ENCODE results near the gene MEGF9. TPM values are rescaled to one million over a fixed set of nuclear protein-coding genes. Genes with fewer than 3 reads are reported as not detected.

Gene MEGF9
- total RNA-seq, 2 experiments from 2014 or later = 9.4 to 10.5 TPM

DNA sequence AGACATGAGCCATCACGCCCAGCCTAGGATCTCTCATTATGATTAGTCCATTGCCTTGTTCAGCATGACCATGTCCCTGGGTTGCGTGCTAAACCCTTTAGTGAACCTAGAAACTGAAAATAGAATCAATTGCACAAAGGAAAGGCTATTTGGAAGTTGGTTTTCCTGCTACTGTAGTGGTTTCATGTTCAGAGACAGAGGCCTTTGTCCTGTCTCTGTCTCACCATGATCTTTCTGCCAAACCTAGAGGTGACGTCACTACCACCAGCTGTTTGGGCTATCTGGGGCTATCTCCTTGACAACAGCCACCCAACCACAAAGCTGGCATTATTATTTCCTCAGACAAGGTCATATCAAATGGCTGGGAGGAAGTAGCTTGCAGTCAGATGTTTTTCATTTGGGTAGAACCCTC lies 130.3 kb downstream of the MEGF9 start:
- peaks cover 40% of the 10 kb centered on the region for H3K4me1 Mint-ChIP-seq
- CTCF ChIA-PET = interaction anchor here (0.6 kb wide), 2 partner anchors 38 to 883 kb away, joined by 3 to 5 read pairs; no protein-coding TSS in a partner anchor
- peak; percentile 57 for DNase-seq
- peaks cover 9% of the 10 kb centered on the region for H3K9me3 Mint-ChIP-seq
- no peak overlapping the region for H3K4me3 Mint-ChIP-seq
- peaks cover 3% of the 10 kb centered on the region for H3K27me3 Mint-ChIP-seq
- no peak overlapping the region for H3K27ac Mint-ChIP-seq
- POLR2A ChIA-PET = no interaction called here
- peaks cover 22% of the 10 kb centered on the region for H3K36me3 Mint-ChIP-seq (ENCODE audit: low read depth)

DNA sequence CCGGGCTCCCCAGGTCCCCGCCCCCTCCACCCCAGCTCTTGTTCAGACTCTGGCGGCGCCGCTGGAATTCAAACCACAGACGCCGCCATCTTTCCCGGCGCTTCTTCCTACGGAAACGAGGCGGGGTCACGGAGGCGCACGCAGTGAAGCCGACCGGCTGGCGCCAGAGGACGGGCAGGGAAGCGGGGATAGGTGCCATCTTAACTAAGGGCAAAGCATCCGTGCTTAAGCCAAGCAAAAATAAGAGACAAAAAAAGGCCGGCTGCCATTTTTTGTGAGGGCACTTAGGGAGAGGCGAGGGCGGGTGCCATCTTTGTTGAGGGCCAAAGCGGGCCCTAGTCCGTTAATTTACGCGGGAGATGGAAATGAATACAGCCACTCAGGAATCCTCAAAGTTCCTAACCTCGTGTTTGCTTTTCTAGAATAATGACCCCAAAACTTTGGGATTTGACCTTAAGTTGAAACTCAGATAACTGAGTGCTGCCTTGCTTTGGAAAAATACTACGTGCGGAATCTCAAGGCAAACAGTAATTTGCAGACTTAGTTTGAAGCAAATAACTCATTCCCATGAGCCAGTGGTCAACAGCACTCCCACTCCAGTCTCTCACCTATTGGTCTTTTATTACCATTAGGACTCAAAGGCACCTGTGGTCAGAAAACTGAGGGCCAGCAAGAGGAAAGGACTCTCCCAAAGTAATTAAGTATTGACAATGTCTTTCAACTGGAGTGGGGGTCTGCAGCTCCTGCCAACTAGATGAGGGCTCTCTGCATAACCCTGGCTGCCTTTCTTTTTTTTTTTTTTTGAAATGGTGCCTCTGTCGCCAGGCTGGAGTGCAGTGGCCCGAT lies 134.0 kb downstream of the MEGF9 start, which contains the start of gene CDK5RAP2:
CDK5RAP2 (minus strand) TSS at position 117 of the 846 bp plus-strand sequence. CDS start 189 bp downstream, outside the sequence.
- no peaks in the 10 kb centered on the region for H3K27me3 Mint-ChIP-seq
- H3K9me3 Mint-ChIP-seq = peaks cover 9% of the 10 kb centered on the region
- H3K4me1 Mint-ChIP-seq = peaks cover 70% of the 10 kb centered on the region
- DNase-seq = peak; percentile 95
- CTCF ChIA-PET = no interaction called here
- peaks cover 39% of the 10 kb centered on the region for H3K36me3 Mint-ChIP-seq (ENCODE audit: low read depth)
- POLR2A ChIA-PET = no interaction called here
- H3K27ac Mint-ChIP-seq = peak within 1 kb of the TSS; percentile 97
- H3K4me3 Mint-ChIP-seq = peak within 1 kb of the TSS; percentile 97

DNA sequence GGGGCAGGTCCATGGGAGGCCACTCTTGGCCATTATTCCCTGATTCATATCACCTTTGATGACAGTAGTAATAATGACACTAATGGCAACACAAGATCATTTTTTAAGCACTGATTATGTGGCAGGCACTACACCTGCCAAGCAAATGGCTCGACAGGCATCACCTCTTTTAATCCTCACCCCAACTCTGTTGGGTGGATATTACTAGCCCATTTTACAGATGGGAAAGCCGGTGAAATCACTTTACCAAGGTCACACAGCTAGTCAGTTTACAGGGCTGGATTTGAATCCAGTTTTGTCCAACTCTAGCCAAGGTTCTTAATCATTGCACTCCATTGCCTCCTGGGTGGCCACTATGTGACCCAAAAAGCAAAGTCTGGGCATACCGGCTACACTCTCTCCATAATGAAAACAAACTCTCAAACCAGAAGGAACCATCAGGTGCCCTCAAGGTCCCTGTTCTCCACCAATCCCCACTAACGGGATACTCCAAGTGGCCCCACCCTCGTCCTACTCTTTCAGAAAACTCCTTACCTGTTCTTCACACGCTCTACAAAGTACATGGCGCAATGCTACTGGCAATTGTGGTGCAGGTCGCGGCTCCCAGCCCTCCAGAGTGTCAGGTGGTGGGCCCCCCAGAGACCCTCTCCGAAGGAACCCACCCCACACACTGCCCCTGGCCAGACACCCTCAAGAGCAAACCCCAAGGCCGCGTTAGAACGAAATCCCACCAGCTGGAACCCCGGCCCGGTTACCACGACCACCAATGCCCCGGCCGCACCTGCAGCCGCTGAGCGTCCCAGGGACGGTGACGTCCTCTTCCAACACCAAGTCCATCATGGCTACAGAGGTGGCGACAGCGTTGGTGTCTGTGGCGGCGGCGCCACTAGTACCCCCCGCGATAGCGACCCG lies 134.9 kb downstream of the MEGF9 start:
- Mint-ChIP-seq H3K27me3 (no peaks in the 10 kb centered on the region), H3K36me3 (ENCODE audit: low read depth) (peaks cover 39% of the 10 kb centered on the region), H3K9me3 (peaks cover 9% of the 10 kb centered on the region), H3K4me3 (peak overlapping the region; percentile 97), H3K4me1 (peaks cover 66% of the 10 kb centered on the region), H3K27ac (peak overlapping the region; percentile 97)
- CTCF ChIA-PET = interaction anchor here (1.9 kb wide), 1 partner anchor 10 kb away, joined by 4 read pairs; no protein-coding TSS in a partner anchor
- DNase-seq = peak; percentile 15
- POLR2A ChIA-PET = no interaction called here

DNA sequence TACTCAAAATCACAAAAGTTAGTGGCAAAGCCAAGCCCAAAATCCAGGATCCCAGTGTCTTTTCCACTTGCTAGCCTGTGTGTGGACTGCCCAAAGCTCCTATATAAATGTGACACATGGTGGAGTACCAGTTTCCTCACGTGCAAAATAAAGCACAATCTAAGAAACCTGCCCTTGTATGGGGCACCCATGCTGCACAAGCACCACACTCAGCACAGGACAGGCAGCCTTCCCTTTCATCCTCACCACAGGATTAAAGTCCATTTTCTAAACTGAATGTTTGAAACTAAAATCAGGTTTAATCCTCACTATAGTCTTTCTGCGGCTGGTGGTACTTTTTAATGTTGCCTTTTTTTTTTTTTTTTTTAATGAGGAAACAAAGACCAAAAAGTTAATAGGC lies 139.8 kb downstream of the MEGF9 start:
- H3K9me3 Mint-ChIP-seq = no peaks in the 10 kb centered on the region
- H3K4me1 Mint-ChIP-seq = peaks cover 37% of the 10 kb centered on the region
- H3K27ac Mint-ChIP-seq = no peak overlapping the region
- H3K27me3 Mint-ChIP-seq = no peaks in the 10 kb centered on the region
- H3K4me3 Mint-ChIP-seq = no peak overlapping the region
- no peak for DNase-seq
- ChIA-PET POLR2A (no interaction called here), CTCF (interaction anchor here (1.3 kb wide), 1 partner anchor 9 kb away, joined by 3 read pairs; no protein-coding TSS in a partner anchor)
- peaks cover 35% of the 10 kb centered on the region for H3K36me3 Mint-ChIP-seq (ENCODE audit: low read depth)

DNA sequence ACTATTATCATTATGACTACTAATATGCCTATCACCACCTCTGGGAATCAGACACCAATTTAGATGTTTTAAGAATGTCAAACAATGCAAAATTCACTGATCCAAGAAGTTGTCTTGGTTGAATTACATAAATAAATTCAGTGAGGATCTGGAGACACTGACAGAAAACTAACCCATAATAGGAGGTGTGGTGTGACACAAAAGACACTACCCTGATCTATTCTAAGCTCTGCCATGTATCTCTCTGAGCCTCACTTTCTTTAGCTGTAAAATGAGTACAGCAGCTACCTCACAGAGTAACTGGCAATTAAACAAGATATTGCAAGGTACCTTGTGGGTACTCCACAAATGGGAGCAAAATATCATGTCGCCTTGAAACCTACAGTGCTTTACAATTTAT lies 141.8 kb downstream of the MEGF9 start:
- H3K4me1 Mint-ChIP-seq = peaks cover 21% of the 10 kb centered on the region
- no peaks in the 10 kb centered on the region for H3K9me3 Mint-ChIP-seq
- H3K36me3 Mint-ChIP-seq (ENCODE audit: low read depth) = peaks cover 43% of the 10 kb centered on the region
- no peak overlapping the region for H3K27ac Mint-ChIP-seq
- ChIA-PET POLR2A (no interaction called here), CTCF (interaction anchor here (1.1 to 1.6 kb wide), 2 partner anchors 9 to 13 kb away, joined by 3 to 5 read pairs; no protein-coding TSS in a partner anchor)
- no peak for DNase-seq
- no peak overlapping the region for H3K4me3 Mint-ChIP-seq
- no peaks in the 10 kb centered on the region for H3K27me3 Mint-ChIP-seq

DNA sequence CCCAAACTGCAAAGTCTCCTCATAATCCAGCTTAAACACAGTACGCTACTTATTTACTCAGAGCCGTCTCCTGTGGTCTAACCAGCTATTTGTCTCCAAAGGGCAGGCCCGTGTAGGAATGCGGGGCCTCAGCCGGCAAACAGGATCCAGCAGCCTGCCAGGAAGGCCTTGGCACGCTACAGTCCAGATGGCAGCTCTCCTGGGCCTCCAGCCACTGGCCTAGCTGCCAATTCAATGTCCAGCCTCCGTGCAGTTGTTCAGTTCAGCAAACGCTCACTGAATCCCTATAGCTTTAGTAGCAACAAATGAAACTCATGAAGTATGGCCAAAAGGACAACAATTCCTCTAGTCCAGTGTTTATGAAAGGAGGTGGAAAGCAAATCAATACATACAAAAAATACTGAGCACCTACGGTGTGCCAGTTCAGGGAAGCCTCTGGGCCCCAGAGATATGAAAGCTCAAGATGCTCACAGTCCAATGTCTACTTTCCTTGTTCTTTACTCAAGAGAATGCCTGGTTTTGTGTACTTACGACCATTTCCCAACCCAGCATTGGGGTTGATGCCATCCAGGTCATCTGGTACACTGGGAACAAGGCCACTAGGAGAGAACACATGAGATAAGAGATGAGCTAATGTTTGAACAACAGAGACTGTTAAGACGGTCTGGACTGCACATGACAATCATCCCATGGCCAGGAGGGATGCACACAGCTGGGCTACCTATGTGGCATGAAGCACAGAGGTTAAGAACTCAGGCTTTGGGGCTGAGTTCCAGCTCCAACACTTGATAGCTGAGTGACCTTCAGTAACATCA lies 142.6 kb downstream of the MEGF9 start:
- Mint-ChIP-seq H3K4me1 (peaks cover 13% of the 10 kb centered on the region), H3K4me3 (no peak overlapping the region), H3K27ac (no peak overlapping the region), H3K27me3 (no peaks in the 10 kb centered on the region), H3K36me3 (ENCODE audit: low read depth) (peaks cover 39% of the 10 kb centered on the region), H3K9me3 (no peaks in the 10 kb centered on the region)
- no peak for DNase-seq
- ChIA-PET POLR2A (no interaction called here), CTCF (interaction anchor here (1.1 kb wide), 1 partner anchor 9 kb away, joined by 5 read pairs; no protein-coding TSS in a partner anchor)

DNA sequence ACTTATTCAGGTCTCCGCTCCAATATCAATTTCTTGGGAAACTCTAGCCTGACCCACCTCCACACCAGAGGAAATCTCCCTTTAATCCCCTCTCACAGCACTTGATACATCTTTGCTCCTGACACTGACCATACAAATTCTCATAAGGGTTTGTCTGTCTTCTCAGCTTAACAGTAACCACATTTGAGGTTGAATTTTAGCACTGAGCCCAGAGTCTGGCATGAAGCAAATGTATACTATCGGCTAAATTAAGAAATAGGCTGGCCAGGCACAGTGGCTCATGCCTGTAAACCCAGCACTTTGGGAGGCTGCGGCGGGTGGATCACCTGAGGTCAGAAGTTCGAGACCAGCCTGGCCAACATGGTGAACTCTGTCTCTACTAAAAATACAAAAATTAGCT lies 144.0 kb downstream of the MEGF9 start:
- Mint-ChIP-seq H3K4me1 (peaks cover 1% of the 10 kb centered on the region), H3K27me3 (no peaks in the 10 kb centered on the region), H3K4me3 (no peak overlapping the region), H3K36me3 (ENCODE audit: low read depth) (peaks cover 41% of the 10 kb centered on the region), H3K9me3 (no peaks in the 10 kb centered on the region), H3K27ac (no peak overlapping the region)
- DNase-seq = no peak
- POLR2A ChIA-PET = no interaction called here
- CTCF ChIA-PET = no interaction called here

DNA sequence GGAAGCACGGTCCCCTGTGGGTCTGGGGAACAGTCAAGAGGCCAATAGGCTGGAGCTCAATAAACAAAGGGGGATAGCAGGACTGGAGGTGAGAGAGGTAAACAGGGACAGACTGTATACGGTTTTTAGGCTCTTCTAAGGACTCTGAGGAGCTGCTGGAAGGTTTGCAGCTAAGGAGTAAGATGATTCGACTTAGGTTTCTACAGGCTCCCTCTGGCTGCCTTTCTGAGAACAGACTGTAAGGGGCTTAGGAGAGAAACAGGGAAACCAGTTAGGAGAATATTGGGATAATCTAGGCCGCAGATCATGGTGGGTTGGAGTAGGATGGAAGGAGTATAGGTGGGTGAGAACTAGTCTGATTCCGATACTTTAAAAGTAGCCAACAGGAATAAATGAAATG lies 144.7 kb downstream of the MEGF9 start:
- H3K36me3 Mint-ChIP-seq (ENCODE audit: low read depth) = peaks cover 47% of the 10 kb centered on the region
- H3K4me3 Mint-ChIP-seq = no peak overlapping the region
- no peaks in the 10 kb centered on the region for H3K27me3 Mint-ChIP-seq
- ChIA-PET POLR2A (no interaction called here), CTCF (no interaction called here)
- DNase-seq = no peak
- no peaks in the 10 kb centered on the region for H3K9me3 Mint-ChIP-seq
- H3K27ac Mint-ChIP-seq = no peak overlapping the region
- H3K4me1 Mint-ChIP-seq = peaks cover 1% of the 10 kb centered on the region

DNA sequence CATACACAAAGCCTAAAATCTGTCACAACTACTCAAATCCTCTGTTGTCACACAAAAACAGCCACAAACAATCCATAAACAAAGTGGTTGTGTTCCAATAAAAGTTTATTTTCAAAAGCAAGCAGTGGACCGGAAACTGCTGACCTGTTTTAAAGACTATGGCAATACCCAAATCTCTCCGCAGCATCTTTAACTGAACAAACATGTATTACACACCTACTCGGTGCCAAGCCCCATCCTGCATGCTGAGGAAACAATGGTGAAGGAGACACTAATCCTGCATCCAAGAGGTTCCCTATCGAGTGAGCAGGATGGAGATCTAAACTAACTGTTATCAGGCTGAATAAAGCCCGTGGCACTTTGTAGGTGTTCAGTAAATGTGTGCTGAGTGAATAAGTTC lies 145.5 kb downstream of the MEGF9 start:
- H3K27me3 Mint-ChIP-seq = no peaks in the 10 kb centered on the region
- POLR2A ChIA-PET = no interaction called here
- no peak overlapping the region for H3K4me3 Mint-ChIP-seq
- DNase-seq = no peak
- H3K27ac Mint-ChIP-seq = no peak overlapping the region
- peaks cover 49% of the 10 kb centered on the region for H3K36me3 Mint-ChIP-seq (ENCODE audit: low read depth)
- CTCF ChIA-PET = no interaction called here
- H3K9me3 Mint-ChIP-seq = no peaks in the 10 kb centered on the region
- peaks cover under 1% of the 10 kb centered on the region for H3K4me1 Mint-ChIP-seq

DNA sequence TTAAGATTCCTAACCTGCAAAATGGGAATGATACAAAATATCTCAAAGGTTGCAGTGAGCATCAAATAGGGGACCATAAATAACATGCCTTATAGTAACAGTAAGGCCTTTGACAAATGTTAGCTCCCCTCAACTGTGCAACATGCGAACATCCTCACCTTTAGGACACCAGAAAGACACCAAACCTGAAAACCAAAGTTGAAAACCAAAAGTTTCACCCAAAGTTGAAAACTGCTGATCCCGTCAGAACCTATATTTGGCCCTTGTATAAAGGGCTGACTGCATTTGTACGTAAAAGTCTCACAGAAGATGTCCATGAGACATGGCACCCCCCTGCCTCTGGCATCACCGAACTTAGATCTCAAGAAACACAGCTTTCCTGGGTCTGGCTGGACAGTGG lies 146.4 kb downstream of the MEGF9 start:
- H3K36me3 Mint-ChIP-seq (ENCODE audit: low read depth) = peaks cover 52% of the 10 kb centered on the region
- ChIA-PET CTCF (no interaction called here), POLR2A (no interaction called here)
- no peaks in the 10 kb centered on the region for H3K4me1 Mint-ChIP-seq
- no peak overlapping the region for H3K27ac Mint-ChIP-seq
- no peak for DNase-seq
- H3K9me3 Mint-ChIP-seq = no peaks in the 10 kb centered on the region
- H3K4me3 Mint-ChIP-seq = no peak overlapping the region
- H3K27me3 Mint-ChIP-seq = no peaks in the 10 kb centered on the region

DNA sequence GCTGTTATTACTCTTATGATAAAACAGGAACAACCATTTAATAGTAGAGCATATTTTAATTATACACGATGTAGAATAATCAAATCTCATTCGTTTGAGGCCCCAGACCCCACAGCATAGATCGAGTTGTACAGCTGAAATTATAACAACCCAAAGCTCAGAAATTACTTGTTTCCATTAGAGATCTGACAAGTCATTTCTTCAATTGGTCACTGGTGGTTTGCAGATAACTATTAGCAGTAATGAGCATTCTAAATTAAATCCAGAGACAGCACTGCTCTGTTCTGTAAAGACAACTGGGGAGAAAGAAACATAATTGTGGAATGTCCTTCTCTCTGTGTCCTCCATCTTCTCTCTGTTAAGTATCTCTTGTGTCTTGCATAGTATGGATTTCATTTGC lies 147.2 kb downstream of the MEGF9 start:
- Mint-ChIP-seq H3K4me1 (no peaks in the 10 kb centered on the region), H3K36me3 (ENCODE audit: low read depth) (peaks cover 59% of the 10 kb centered on the region), H3K9me3 (no peaks in the 10 kb centered on the region), H3K4me3 (no peak overlapping the region), H3K27me3 (no peaks in the 10 kb centered on the region), H3K27ac (no peak overlapping the region)
- no peak for DNase-seq
- ChIA-PET CTCF (no interaction called here), POLR2A (no interaction called here)

DNA sequence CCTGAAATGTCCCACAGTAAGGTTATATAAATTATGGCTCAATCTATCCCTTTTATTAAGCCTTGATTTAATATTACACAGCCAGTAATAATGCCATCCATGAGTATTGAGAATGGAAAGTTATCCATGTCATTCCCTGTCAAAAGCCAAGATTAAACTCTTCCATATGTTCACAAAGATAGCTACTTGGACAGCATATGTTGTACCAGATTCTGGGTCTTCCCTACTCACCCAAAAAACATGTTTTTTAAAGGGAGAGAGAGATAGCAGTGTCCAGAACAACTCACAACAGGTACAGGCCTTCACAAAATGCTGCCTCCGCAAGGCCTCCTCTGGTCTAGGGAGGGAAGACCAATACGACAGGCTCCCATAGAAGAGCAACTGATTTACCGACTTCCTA lies 149.7 kb downstream of the MEGF9 start:
- no peak for DNase-seq
- CTCF ChIA-PET = interaction anchor here (0.7 kb wide), 1 partner anchor 42 kb away, joined by 3 read pairs; no protein-coding TSS in a partner anchor
- no peak overlapping the region for H3K27ac Mint-ChIP-seq
- H3K4me3 Mint-ChIP-seq = no peak overlapping the region
- no peaks in the 10 kb centered on the region for H3K27me3 Mint-ChIP-seq
- H3K4me1 Mint-ChIP-seq = no peaks in the 10 kb centered on the region
- POLR2A ChIA-PET = no interaction called here
- no peaks in the 10 kb centered on the region for H3K9me3 Mint-ChIP-seq
- peaks cover 52% of the 10 kb centered on the region for H3K36me3 Mint-ChIP-seq (ENCODE audit: low read depth)

Data from activated CD4-positive, alpha-beta T cell treated with anti-CD3 and anti-CD28 coated beads, Interleukin-2, amount 10 ng/mL, durations not matched to agents 7 days and 5 days (primary cell).